KMS-11 (cell line): ENCODE results near the gene AHRR.

Experiments
- H2AFZ ChIP-seq: fragments of 200-600 bp; sonication (generic); 2 replicates; pipeline ENCODE4 v1.6.1; 2016; ENCODE audit warnings: antibody characterized with exemption, mixed run types, low read depth
- H3K27ac ChIP-seq: fragments of 200-600 bp; sonication (generic); 2 replicates; pipeline ENCODE4 v1.6.1; 2016; ENCODE audit warnings: mild to moderate bottlenecking, mixed run types
- H3K27me3 ChIP-seq: fragments of 200-600 bp; sonication (generic); 2 replicates; pipeline ENCODE4 v1.6.1; 2017; ENCODE audit warnings: mild to moderate bottlenecking, low read depth, mixed run types, moderate library complexity; ENCODE audit not compliant: insufficient read depth
- H3K36me3 ChIP-seq: fragments of 200-600 bp; sonication (generic); 2 replicates; pipeline ENCODE4 v1.6.1; 2017; ENCODE audit warnings: mild to moderate bottlenecking, mixed run types; ENCODE audit not compliant: insufficient read depth
- H3K4me1 ChIP-seq: fragments of 200-600 bp; sonication (generic); 2 replicates; pipeline ENCODE4 v1.6.1; 2016; ENCODE audit warnings: mild to moderate bottlenecking, low read depth, mixed run types; ENCODE audit not compliant: poor library complexity, severe bottlenecking
- H3K4me2 ChIP-seq: fragments of 200-600 bp; sonication (generic); 2 replicates; pipeline ENCODE4 v1.7.0; 2016; ENCODE audit warnings: mild to moderate bottlenecking, mixed run types
- H3K4me3 ChIP-seq: fragments of 200-600 bp; sonication (generic); IDR thresholded peaks from 2 replicates; pipeline ENCODE4 v1.6.1; 2017; ENCODE audit warnings: low read depth, low read length, mixed read lengths; ENCODE audit not compliant: insufficient read depth
- H3K79me2 ChIP-seq: fragments of 200-600 bp; sonication (generic); 2 replicates; pipeline ENCODE4 v1.6.1; 2016; ENCODE audit warnings: low read depth, mixed run types; ENCODE audit not compliant: insufficient read depth
- H3K9ac ChIP-seq: fragments of 200-600 bp; sonication (generic); 2 replicates; pipeline ENCODE4 v1.6.1; 2016; ENCODE audit warnings: mild to moderate bottlenecking, mixed run types
- H4K20me1 ChIP-seq: fragments of 200-600 bp; sonication (generic); 2 replicates; pipeline ENCODE4 v1.6.1; 2016; ENCODE audit warnings: mild to moderate bottlenecking, mixed run types; ENCODE audit not compliant: insufficient read depth
- CTCF ChIP-seq: fragments of 200-600 bp; sonication (generic); conservative IDR thresholded peaks from 2 replicates; pipeline ENCODE4 v1.6.1; 2017; ENCODE audit warnings: low read depth, mild to moderate bottlenecking, antibody characterized with exemption, low read length, moderate library complexity, mixed read lengths

AHRR gene

GRCh38 chr5:351921-352245 lies 30.4 kb downstream of the AHRR start:
- Histone ChIP-seq H3K27me3 (no peaks in the 10 kb centered on the region), H3K9ac (no peak overlapping the region), H3K27ac (no peak overlapping the region), H3K4me1 (no peaks in the 10 kb centered on the region), H3K79me2 (no peaks in the 10 kb centered on the region), H3K4me2 (no peak overlapping the region), H3K4me3 (no peak overlapping the region), H3K36me3 (no peaks in the 10 kb centered on the region), H4K20me1 (no peaks in the 10 kb centered on the region), H2AFZ (no peak overlapping the region)
- no peak for TF ChIP-seq CTCF

- Histone ChIP-seq H3K4me1 (no peaks in the 10 kb centered on the region), H4K20me1 (no peaks in the 10 kb centered on the region), H3K4me2 (no peak overlapping the region), H3K27ac (no peak overlapping the region), H3K27me3 (no peaks in the 10 kb centered on the region), H3K9ac (no peak overlapping the region), H3K4me3 (no peak overlapping the region), H2AFZ (no peak overlapping the region), H3K79me2 (no peaks in the 10 kb centered on the region), H3K36me3 (no peaks in the 10 kb centered on the region)
- no peak for TF ChIP-seq CTCF
Observed at GRCh38 chr5:352639-353611, 31.4 kb downstream of the AHRR start.

GRCh38 chr5:353612-354580 lies 32.4 kb downstream of the AHRR start:
- no peak for TF ChIP-seq CTCF
- H3K4me3 ChIP-seq: no peak overlapping the region
- no peak overlapping the region for H2AFZ ChIP-seq
- no peak overlapping the region for H3K4me2 ChIP-seq
- no peaks in the 10 kb centered on the region for H4K20me1 ChIP-seq
- no peak overlapping the region for H3K9ac ChIP-seq
- no peak overlapping the region for H3K27ac ChIP-seq
- H3K79me2 ChIP-seq: no peaks in the 10 kb centered on the region
- H3K36me3 ChIP-seq: no peaks in the 10 kb centered on the region
- no peaks in the 10 kb centered on the region for H3K27me3 ChIP-seq
- no peaks in the 10 kb centered on the region for H3K4me1 ChIP-seq

- Histone ChIP-seq H4K20me1 (no peaks in the 10 kb centered on the region), H3K9ac (no peak overlapping the region), H2AFZ (no peak overlapping the region), H3K27ac (no peak overlapping the region), H3K4me1 (no peaks in the 10 kb centered on the region), H3K27me3 (no peaks in the 10 kb centered on the region), H3K36me3 (no peaks in the 10 kb centered on the region), H3K4me3 (no peak overlapping the region), H3K4me2 (no peak overlapping the region), H3K79me2 (no peaks in the 10 kb centered on the region)
- TF ChIP-seq CTCF: no peak
Observed at GRCh38 chr5:354581-355378, 33.3 kb downstream of the AHRR start.
